WTC11 (cell line): ENCODE measurements around the gene TCEA2.

ENCODE experiments used
- CTCF ChIP-seq: fragments of 200-600 bp; IDR thresholded peaks from 2 replicates; pipeline ENCODE4 v1.8.0; 2022; ENCODE audit warnings: antibody characterized with exemption
- USF2 ChIP-seq: sonication (generic); formaldehyde crosslinking; IDR thresholded peaks from 2 replicates; pipeline ENCODE4 v1.8.1; 2023; ENCODE audit warnings: mild to moderate bottlenecking, missing genetic modification reagents, moderate library complexity

- TF ChIP-seq USF2 (no peak), CTCF (no peak)
These were observed 32.9 kb downstream of the TCEA2 start for GRCh38 chr20:64095927-64096326.
